ENCODE results near the gene ROBO2. TPM values are rescaled to one million over a fixed set of nuclear protein-coding genes. Genes with fewer than 3 reads are reported as not detected.

ROBO2 gene
- total RNA-seq, 4 donors from 2014 or later: 0.20 to 0.41 (median 0.32) TPM; not detected in 1

DNA sequence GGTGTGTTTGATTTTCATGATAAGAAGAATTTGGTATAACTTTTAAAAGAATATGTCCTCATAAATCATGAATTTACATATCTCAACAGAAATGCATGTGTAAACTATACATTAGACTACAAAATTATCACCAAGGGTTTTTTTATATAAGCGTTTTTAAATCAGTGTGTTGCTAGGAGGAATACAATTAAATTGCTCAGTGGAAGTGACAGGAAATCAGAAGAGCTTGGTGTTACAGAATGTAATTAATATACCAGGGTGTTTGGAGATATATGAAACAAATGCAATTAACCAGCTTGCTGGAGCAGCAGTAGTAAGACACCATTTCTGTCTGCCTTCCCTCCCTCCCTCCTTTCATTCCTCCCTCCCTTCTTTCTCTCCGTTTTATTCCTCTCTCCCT is 2.4 kb downstream of the ROBO2 start:
- H3K36me3 ChIP-seq: no peaks in the 10 kb centered on the region

DNA sequence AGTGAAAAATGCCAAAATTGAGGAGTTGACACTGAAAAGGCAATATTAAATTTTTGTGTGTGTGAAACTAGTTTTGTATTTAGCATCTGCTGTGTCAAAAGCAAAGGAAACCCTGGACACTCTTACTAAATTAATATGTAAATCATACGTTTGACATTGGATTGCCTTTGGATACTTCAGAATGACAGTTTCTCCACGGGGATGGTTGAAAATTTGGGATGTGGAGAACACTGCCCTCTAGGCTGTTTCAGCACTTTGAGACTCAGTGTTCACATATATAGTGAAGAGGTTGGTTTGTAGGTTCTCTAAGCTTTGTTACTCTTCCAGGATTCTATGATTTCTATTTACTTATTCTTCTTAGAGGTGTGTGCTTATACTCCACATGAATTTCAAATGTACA is 3.0 kb downstream of the ROBO2 start:
- intact Hi-C loops (cut with DNase I; ENCODE audit: low total_unique reads) (no loop called here), in situ Hi-C loops (cut with MboI; ENCODE audit: low pct_ligation_motif_present in 1 of 4, low pct_unique_long_range_greater_than_20kb in 1 of 4, low sequenced_read_pairs in 3 of 4) (loop anchor here in 2 of 4 donors (10.0 to 25.0 kb wide), 2 partner anchors 212 to 1594 kb away; no protein-coding TSS in a partner anchor)
- WGBS, 2 donors (ENCODE audit: low coverage in 1 of 2): 26 to 34% methylated on average over 2 of the region's 2 CpGs
- H3K36me3 ChIP-seq: no peaks in the 10 kb centered on the region
- no peaks in the 10 kb centered on the region for H3K9me3 ChIP-seq
- H3K27ac ChIP-seq: no peak overlapping the region
- H3K27me3 ChIP-seq: peaks cover 62% of the 10 kb centered on the region
- no peak for TF ChIP-seq EP300 (IDR thresholded peaks at IDR 0.05; ENCODE audit: low read depth)
- peaks cover 0 to 21% (median 15%) of the 10 kb centered on the region in 4 donors for H3K4me1 ChIP-seq
- DNase-seq: no peak
- no peak overlapping the region for H3K4me3 ChIP-seq

More for the DNA sequence above, 2.4 kb downstream of the ROBO2 start:
- Histone ChIP-seq H3K27me3 (peaks cover 67% of the 10 kb centered on the region), H3K27ac (no peak overlapping the region), H3K4me1 (peaks cover 0 to 21% (median 15%) of the 10 kb centered on the region in 4 donors), H3K9me3 (no peaks in the 10 kb centered on the region), H3K4me3 (no peak overlapping the region)
- 55 to 58% methylated on average over 2 of the region's 2 CpGs for WGBS, 2 donors (ENCODE audit: low coverage in 1 of 2)
- intact Hi-C loops (cut with DNase I; ENCODE audit: low total_unique reads): no loop called here
- no peak for TF ChIP-seq CTCF (IDR thresholded peaks at IDR 0.05)
- no peak for TF ChIP-seq POLR2A (IDR thresholded peaks at IDR 0.05)
- TF ChIP-seq EP300 (IDR thresholded peaks at IDR 0.05; ENCODE audit: low read depth): no peak
- no peak for TF ChIP-seq POLR2AphosphoS5 (IDR thresholded peaks at IDR 0.05)
- DNase-seq: no peak
- in situ Hi-C loops (cut with MboI; ENCODE audit: low pct_ligation_motif_present in 1 of 4, low pct_unique_long_range_greater_than_20kb in 1 of 4, low sequenced_read_pairs in 3 of 4): loop anchor here in 2 of 4 donors (10.0 to 25.0 kb wide), 2 partner anchors 212 to 1595 kb away; no protein-coding TSS in a partner anchor

DNA sequence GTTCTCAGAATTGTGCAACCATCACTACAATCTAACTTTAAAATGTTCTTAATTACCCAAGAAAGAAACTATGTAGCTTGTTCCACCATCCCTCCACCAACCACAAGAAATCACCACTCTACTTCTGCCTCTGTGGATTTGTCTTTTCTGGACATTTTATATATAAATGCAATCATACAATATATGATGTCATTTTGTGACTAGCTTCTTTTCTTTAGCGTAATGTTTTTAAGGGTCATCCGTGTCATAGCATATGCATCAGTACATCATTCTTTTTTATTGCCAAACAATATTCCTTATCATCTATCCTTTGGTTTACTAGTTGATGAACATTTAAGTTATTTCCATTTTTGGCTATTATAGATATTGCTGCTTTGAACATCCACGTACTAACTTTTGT is 5.8 kb downstream of the ROBO2 start:
- H3K27me3 ChIP-seq: peaks cover 34% of the 10 kb centered on the region
- TF ChIP-seq POLR2A (IDR thresholded peaks at IDR 0.05) (no peak), EP300 (IDR thresholded peaks at IDR 0.05; ENCODE audit: low read depth) (no peak), CTCF (IDR thresholded peaks at IDR 0.05) (no peak), POLR2AphosphoS5 (IDR thresholded peaks at IDR 0.05) (no peak)
- 93 to 95% methylated on average over 3 of the region's 3 CpGs for WGBS, 2 donors (ENCODE audit: low coverage in 1 of 2)
- H3K9me3 ChIP-seq: no peaks in the 10 kb centered on the region
- no peak for DNase-seq
- intact Hi-C loops (cut with DNase I; ENCODE audit: low total_unique reads) (no loop called here), in situ Hi-C loops (cut with MboI; ENCODE audit: low pct_ligation_motif_present in 1 of 4, low pct_unique_long_range_greater_than_20kb in 1 of 4, low sequenced_read_pairs in 3 of 4) (loop anchor here in 2 of 4 donors (10.0 to 25.0 kb wide), 2 partner anchors 209 to 1592 kb away; no protein-coding TSS in a partner anchor)
- H3K4me1 ChIP-seq: no peaks in the 10 kb centered on the region
- H3K36me3 ChIP-seq: no peaks in the 10 kb centered on the region
- H3K27ac ChIP-seq: no peak overlapping the region
- no peak overlapping the region for H3K4me3 ChIP-seq

- TF ChIP-seq CTCF (IDR thresholded peaks at IDR 0.05) (no peak), POLR2AphosphoS5 (IDR thresholded peaks at IDR 0.05) (no peak), EP300 (IDR thresholded peaks at IDR 0.05; ENCODE audit: low read depth) (no peak), POLR2A (IDR thresholded peaks at IDR 0.05) (no peak)
- no peaks in the 10 kb centered on the region for H3K4me1 ChIP-seq
- H3K9me3 ChIP-seq: no peaks in the 10 kb centered on the region
- peaks cover 10% of the 10 kb centered on the region for H3K27me3 ChIP-seq
- intact Hi-C loops (cut with DNase I; ENCODE audit: low total_unique reads) (no loop called here), in situ Hi-C loops (cut with MboI; ENCODE audit: low pct_ligation_motif_present in 1 of 4, low pct_unique_long_range_greater_than_20kb in 1 of 4, low sequenced_read_pairs in 3 of 4) (loop anchor here in 2 of 4 donors (10.0 to 25.0 kb wide), 2 partner anchors 207 to 1589 kb away; no protein-coding TSS in a partner anchor)
- no peak overlapping the region for H3K27ac ChIP-seq
- WGBS, 2 donors (ENCODE audit: low coverage in 1 of 2): 82 to 83% methylated on average over 2 to 5 of the region's 5 CpGs
- H3K36me3 ChIP-seq: no peaks in the 10 kb centered on the region
- DNase-seq: no peak
- H3K4me3 ChIP-seq: no peak overlapping the region
Measured at GRCh38 chr3:77048186-77048585, 8.3 kb downstream of the ROBO2 start.

- H3K27me3 ChIP-seq: no peaks in the 10 kb centered on the region
- TF ChIP-seq CTCF (IDR thresholded peaks at IDR 0.05) (no peak), POLR2AphosphoS5 (IDR thresholded peaks at IDR 0.05) (no peak), POLR2A (IDR thresholded peaks at IDR 0.05) (no peak), EP300 (IDR thresholded peaks at IDR 0.05; ENCODE audit: low read depth) (no peak)
- in situ Hi-C loops (cut with MboI; ENCODE audit: low pct_ligation_motif_present in 1 of 4, low pct_unique_long_range_greater_than_20kb in 1 of 4, low sequenced_read_pairs in 3 of 4): no loop called here
- no peak overlapping the region for H3K27ac ChIP-seq
- intact Hi-C loops (cut with DNase I; ENCODE audit: low total_unique reads): no loop called here
- no peak overlapping the region for H3K4me3 ChIP-seq
- DNase-seq: no peak
- H3K36me3 ChIP-seq: no peaks in the 10 kb centered on the region
- no peaks in the 10 kb centered on the region for H3K9me3 ChIP-seq
- H3K4me1 ChIP-seq: no peaks in the 10 kb centered on the region
- 91 to 93% methylated on average over 5 of the region's 5 CpGs for WGBS, 2 donors (ENCODE audit: low coverage in 1 of 2)
Measured at GRCh38 chr3:77051591-77051990, 11.7 kb downstream of the ROBO2 start.
